H1 (cell line): ENCODE data around the gene MAD2L2. TPM values are rescaled to one million over a fixed set of nuclear protein-coding genes. Genes with fewer than 3 reads are reported as not detected.

Source experiments
- CTCF ChIA-PET: fragments of 300-600 bp; sonication (Branson Sonifier 250); formaldehyde crosslinking; loops from one replicate; lab custom pipeline; 2021; ENCODE audit not compliant: partially characterized antibody; lab: Charles Lee
- POLR2A ChIA-PET: fragments of 300-600 bp; sonication (Branson Sonifier 250); formaldehyde crosslinking; loops from one replicate; lab custom pipeline; 2021; ENCODE audit warnings: inconsistent platforms; ENCODE audit not compliant: partially characterized antibody; lab: Charles Lee
- DNase-seq, 2 experiments: peaks; one replicate each; pipeline versions ENCODE4 v3.0.0 to v3.0.0-alpha.2; 2010 to 2022; ENCODE audit warnings: low spot score in 2 of 2, low read depth in 1 of 2, mixed read lengths in 1 of 2
- FAIRE-seq: peaks from 2 replicates; lab custom pipeline; 2011; peaks lifted over from hg19 to GRCh38; lab: Jason Lieb, UNC
- H2AFZ ChIP-seq: 2 replicates; pipeline ENCODE4 v1.8.1; 2012; ENCODE audit warnings: low read length, inconsistent platforms
- H2AK5ac ChIP-seq: 2 replicates; pipeline ENCODE4 v1.6.1; 2013; ENCODE audit warnings: low read depth, low read length
- H2BK120ac ChIP-seq: replicated peaks from 2 replicates; pipeline ENCODE3; 2013; ENCODE audit warnings: low read depth, low read length, inconsistent platforms
- H2BK12ac ChIP-seq: 2 replicates; pipeline ENCODE4 v1.6.1; 2013; ENCODE audit warnings: low read depth, low read length
- H2BK15ac ChIP-seq: 2 replicates; pipeline ENCODE4 v1.6.1; 2013; ENCODE audit warnings: low read length
- H2BK20ac ChIP-seq: 2 replicates; pipeline ENCODE4 v1.6.1; 2013; ENCODE audit warnings: low read length
- H2BK5ac ChIP-seq: 2 replicates; pipeline ENCODE4 v1.6.1; 2013; ENCODE audit warnings: low read depth, low read length
- H3K14ac ChIP-seq: 2 replicates; pipeline ENCODE4 v1.6.1; 2013; ENCODE audit warnings: inconsistent platforms; ENCODE audit not compliant: insufficient read length
- H3K18ac ChIP-seq: 2 replicates; pipeline ENCODE4 v1.6.1; 2013; ENCODE audit warnings: low read length; ENCODE audit errors: extremely low read depth
- H3K23ac ChIP-seq: 2 replicates; pipeline ENCODE4 v1.6.1; 2013; ENCODE audit warnings: inconsistent platforms; ENCODE audit not compliant: insufficient read length
- H3K23me2 ChIP-seq: 2 replicates; pipeline ENCODE4 v1.6.1; 2013; ENCODE audit warnings: low read depth, low read length
- H3K27ac ChIP-seq: 2 replicates; pipeline ENCODE4 v1.6.1; 2011; ENCODE audit warnings: low read depth, low read length, inconsistent platforms
- H3K27me3 ChIP-seq, 4 experiments: replicated peaks in 1 of 4; 1 replicate in 1 of 4; 2 replicates in 3 of 4; pipeline versions ENCODE4 v1.6.1 to v1.8.1; 2011 to 2013; ENCODE audit warnings: low read length in 3 of 4, mild to moderate bottlenecking in 3 of 4, inconsistent platforms in 2 of 4, mixed read lengths in 2 of 4, moderate library complexity in 1 of 4; ENCODE audit not compliant: control insufficient read depth in 3 of 4, insufficient read depth in 3 of 4; ENCODE audit errors: extremely low read depth in 1 of 4
- H3K36me3 ChIP-seq, 4 experiments: 2 replicates each; pipeline versions ENCODE4 v1.6.1 to v1.8.1; 2011 to 2013; ENCODE audit warnings: mild to moderate bottlenecking in 4 of 4, low read length in 3 of 4, moderate library complexity in 2 of 4, control low read depth in 1 of 4, inconsistent platforms in 1 of 4; ENCODE audit not compliant: insufficient read depth in 4 of 4, control insufficient read depth in 2 of 4
- H3K4ac ChIP-seq: replicated peaks from 2 replicates; pipeline ENCODE3; 2013; ENCODE audit warnings: low read length, low read depth, mixed read lengths, inconsistent platforms; ENCODE audit not compliant: insufficient read length
- H3K4me1 ChIP-seq, 4 experiments: replicated peaks in 1 of 4; 1 replicate in 1 of 4; 2 replicates in 3 of 4; pipeline versions ENCODE4 v1.6.1 to v1.8.1; 2011 to 2013; ENCODE audit warnings: low read length in 3 of 4, inconsistent platforms in 2 of 4, mixed read lengths in 1 of 4; ENCODE audit not compliant: insufficient read depth in 4 of 4, control insufficient read depth in 3 of 4
- H3K4me2 ChIP-seq, 2 experiments: 2 replicates each; pipeline versions ENCODE4 v1.6.1 to v1.8.1; 2011 to 2013; ENCODE audit warnings: low read depth in 2 of 2, low read length in 2 of 2, control low read depth in 1 of 2, inconsistent platforms in 1 of 2, mild to moderate bottlenecking in 1 of 2; ENCODE audit not compliant: insufficient read depth in 1 of 2
- H3K4me3 ChIP-seq, 4 experiments: fragments of 200-600, 300-600 bp in 1 of 4; sonication (generic), shearing (Covaris generic), sonication (Bioruptor Twin) in 1 of 4; 2 replicates each; pipeline versions ENCODE4 v1.5.1 to v1.8.1; 2011 to 2016; ENCODE audit warnings: low read length in 4 of 4, low read depth in 3 of 4, control low read depth in 2 of 4, inconsistent platforms in 2 of 4, mild to moderate bottlenecking in 2 of 4, mixed read lengths in 1 of 4, moderate library complexity in 1 of 4; ENCODE audit not compliant: insufficient read depth in 2 of 4; ENCODE audit errors: extremely low read depth in 1 of 4
- H3K56ac ChIP-seq: replicated peaks from 2 replicates; pipeline ENCODE3; 2013; ENCODE audit warnings: low read depth, mild to moderate bottlenecking, mixed read lengths, low read length, inconsistent platforms; ENCODE audit not compliant: insufficient read length
- H3K79me1 ChIP-seq: 2 replicates; pipeline ENCODE4 v1.6.1; 2013; ENCODE audit warnings: low read depth, low read length, control low read depth
- H3K79me2 ChIP-seq, 2 experiments: 2 replicates each; pipeline versions ENCODE4 v1.6.1 to v1.8.1; 2012 to 2013; ENCODE audit warnings: low read length in 2 of 2, mild to moderate bottlenecking in 2 of 2, inconsistent platforms in 1 of 2; ENCODE audit not compliant: insufficient read depth in 2 of 2, control insufficient read depth in 1 of 2
- H3K9ac ChIP-seq, 4 experiments: replicated peaks in 1 of 4; 1 replicate in 1 of 4; 2 replicates in 3 of 4; pipeline versions ENCODE4 v1.6.1 to v1.8.1; 2011 to 2013; ENCODE audit warnings: low read depth in 3 of 4, low read length in 3 of 4, control low read depth in 2 of 4, mild to moderate bottlenecking in 2 of 4, moderate library complexity in 2 of 4, inconsistent platforms in 1 of 4; ENCODE audit errors: extremely low read depth in 1 of 4
- H3K9me3 ChIP-seq, 2 experiments: 2 replicates each; pipeline versions ENCODE4 v1.6.1 to v1.8.1; 2012 to 2013; ENCODE audit warnings: mild to moderate bottlenecking in 2 of 2, moderate library complexity in 2 of 2, control low read depth in 1 of 2, inconsistent platforms in 1 of 2, low read depth in 1 of 2, low read length in 1 of 2, mixed read lengths in 1 of 2; ENCODE audit not compliant: insufficient read depth in 2 of 2
- H4K20me1 ChIP-seq, 2 experiments: replicated peaks in 1 of 2; 2 replicates each; pipeline versions ENCODE3 to v1.8.1; 2011 to 2013; ENCODE audit warnings: inconsistent platforms in 2 of 2, low read length in 2 of 2, mild to moderate bottlenecking in 1 of 2; ENCODE audit not compliant: insufficient read depth in 2 of 2, control insufficient read depth in 1 of 2
- H4K5ac ChIP-seq: 2 replicates; pipeline ENCODE4 v1.6.1; 2013; ENCODE audit warnings: low read length, low read depth, mixed read lengths, inconsistent platforms; ENCODE audit not compliant: insufficient read length
- H4K8ac ChIP-seq: 2 replicates; pipeline ENCODE4 v1.8.0; 2013; ENCODE audit warnings: mild to moderate bottlenecking, moderate library complexity, low read length, inconsistent platforms; ENCODE audit not compliant: insufficient read depth; ENCODE audit errors: extremely low read depth
- H4K91ac ChIP-seq: replicated peaks from 2 replicates; pipeline ENCODE3; 2013; ENCODE audit warnings: low read length, mixed read lengths, inconsistent platforms; ENCODE audit not compliant: insufficient read length
- HDAC2 ChIP-seq, 2 experiments: fragments of 300-600 bp in 1 of 2; sonication (generic) in 1 of 2; IDR thresholded peaks; 2 replicates each; pipeline ENCODE4 v1.6.1; 2011 to 2012; ENCODE audit warnings: low read depth in 2 of 2, low read length in 2 of 2, mild to moderate bottlenecking in 2 of 2, moderate library complexity in 2 of 2, borderline replicate concordance in 1 of 2, inconsistent platforms in 1 of 2
- POLR2AphosphoS5 ChIP-seq: IDR thresholded peaks from 2 replicates; pipeline ENCODE4 v1.6.1; 2011; ENCODE audit warnings: low read depth, low read length
- RBBP5 ChIP-seq: IDR thresholded peaks from 2 replicates; pipeline ENCODE4 v1.7.1; 2012; ENCODE audit warnings: low read depth, mild to moderate bottlenecking, inconsistent platforms, low read length, moderate library complexity, borderline replicate concordance
- RNF2 ChIP-seq: fragments of 200-900, 300-1000 bp; sonication (generic); IDR thresholded peaks from 2 replicates; pipeline ENCODE4 v1.7.1; 2016; ENCODE audit warnings: borderline replicate concordance, low read depth, mild to moderate bottlenecking, antibody characterized with exemption, low read length; ENCODE audit not compliant: poor library complexity, severe bottlenecking; ENCODE audit errors: missing control alignments
- SIN3A ChIP-seq, 2 experiments: IDR thresholded peaks in 1 of 2; conservative IDR thresholded peaks in 1 of 2; 2 replicates each; pipeline ENCODE4 v1.6.1; 2011 to 2012; ENCODE audit warnings: low read length in 2 of 2, improper control_type of control experiment in 1 of 2, low read depth in 1 of 2, mild to moderate bottlenecking in 1 of 2
- SIX5 ChIP-seq: IDR thresholded peaks from 2 replicates; pipeline ENCODE4 v1.6.1; 2011; ENCODE audit warnings: mild to moderate bottlenecking, low read depth, low read length
- SP1 ChIP-seq: IDR thresholded peaks from 2 replicates; pipeline ENCODE4 v1.6.1; 2011; ENCODE audit warnings: low read depth, low read length
- SP4 ChIP-seq: IDR thresholded peaks from 2 replicates; pipeline ENCODE4 v1.6.1; 2012; ENCODE audit warnings: low read length, inconsistent platforms
- TEAD4 ChIP-seq: IDR thresholded peaks from 2 replicates; pipeline ENCODE4 v1.6.1; 2012; ENCODE audit warnings: low read depth, low read length, inconsistent platforms, mixed read lengths
- ZNF274 ChIP-seq: IDR thresholded peaks from 2 replicates; pipeline ENCODE4 v1.7.0; 2012; ENCODE audit warnings: low read length, borderline replicate concordance; ENCODE audit errors: extremely low read depth
- WGBS, 2 experiments: shearing (Covaris generic) in 1 of 2; methylation state at CpG; one replicate each; pipeline versions ENCODE4 v1.1.6 to v1.1.7; 2013 to 2015; ENCODE audit warnings: low lambda C conversion rate in 2 of 2, mixed read lengths in 2 of 2, inconsistent platforms in 1 of 2, low coverage in 1 of 2, missing lambda C conversion rate in 1 of 2; ENCODE audit not compliant: insufficient replicate concordance in 2 of 2, insufficient coverage in 1 of 2, insufficient read length in 1 of 2; ENCODE audit errors: extremely low coverage in 1 of 2, missing lambda C conversion rate in 1 of 2; 5-methylcytosine and 5-hydroxymethylcytosine counted together
- polyA plus RNA-seq, 7 experiments: library from polyadenylated mRNA; depleted of rRNA in 3 of 7; stranded (reverse) in 5 of 7; unstranded in 2 of 7; fragments of >200 nt in 5 of 7; fragments of 200-250 nt in 2 of 7; gene quantifications; 1 replicate in 5 of 7; 2 replicates in 1 of 7; 4 replicates in 1 of 7; pipeline versions ENCODE4 v1.2.1 to v1.2.3, GENCODE V29; 2011 to 2013; ENCODE audit warnings: missing spikeins in 2 of 7, mixed read lengths in 2 of 7
- total RNA-seq: library from RNA; stranded (reverse); fragmentation: NEBNext Ultra II Directional; extraction: Animal tissue kit (Norgen Biotek cat#: 25700); gene quantifications from 2 replicates; pipeline ENCODE4 v1.2.1, GENCODE V29; 2021

MAD2L2 gene
- total and polyA plus RNA-seq, 2 of the 8 experiments (the other 6 are each of a cell fraction or from before 2014, with no cell fraction given), result 310 to 469 TPM

DNA sequence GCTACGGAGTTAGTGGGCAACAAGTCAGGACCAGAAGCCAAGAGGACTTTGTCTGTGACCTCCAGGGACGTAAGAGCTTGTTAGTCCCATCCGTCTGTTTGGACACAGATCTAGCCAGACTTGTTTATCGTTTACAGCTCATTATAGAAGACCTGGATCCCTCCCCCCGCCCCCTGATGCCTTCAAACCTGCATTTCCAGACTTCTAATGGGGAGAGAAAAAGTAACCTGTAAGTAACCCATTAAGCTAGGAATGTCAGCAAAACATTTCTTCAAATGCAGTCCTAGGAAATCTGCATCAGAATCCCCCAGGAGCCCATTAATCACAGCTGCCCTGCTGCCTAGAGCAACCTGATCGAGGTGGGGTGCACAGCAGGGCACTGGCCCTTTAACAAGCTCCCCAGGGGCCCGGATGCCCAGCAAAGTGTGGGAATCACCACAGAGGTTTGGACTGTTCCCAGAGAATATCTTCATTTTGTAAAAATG, 1.4 kb upstream of the MAD2L2 start:
- peaks cover 3 to 12% of the 10 kb centered on the region in 2 experiments for H4K20me1 ChIP-seq
- H3K4me3 ChIP-seq, result peak overlapping the region; percentile 51 to 87 (median 80); a peak in 7 of 8 replicates
- peak overlapping the region; percentile 27; the same call in 1 of the 2 replicates for H2BK20ac ChIP-seq
- peak overlapping the region; percentile 99; the same call in 1 of the 2 replicates for H2AK5ac ChIP-seq
- FAIRE-seq (peak; percentile 94), DNase-seq (peak in 1 of 2 experiments; percentile 69)
- H2AFZ ChIP-seq, result no peak overlapping the region
- peaks cover 3 to 30% (median 7%) of the 10 kb centered on the region in 4 experiments; a peak in 7 of 8 replicates for H3K36me3 ChIP-seq
- WGBS, 2 experiments, result 3% methylated on average over 7 of the region's 7 CpGs; no CpG with 5 or more reads in 1 of the 2 experiments
- peak overlapping the region; percentile 93 for H3K27ac ChIP-seq
- H3K9ac ChIP-seq, result peak overlapping the region in 3 of 4 experiments; percentile 2 to 76 (median 61); a peak in 5 of 7 replicates
- H2BK12ac ChIP-seq, result peak overlapping the region; percentile 100
- H2BK120ac ChIP-seq, result peak overlapping the region; percentile 91
- peak overlapping the region; percentile 88 to 96 for H3K4me2 ChIP-seq
- H3K79me1 ChIP-seq, result peaks cover 15% of the 10 kb centered on the region
- H4K8ac ChIP-seq, result no peak overlapping the region
- H3K79me2 ChIP-seq, result peaks cover 4 to 53% of the 10 kb centered on the region in 2 experiments
- H4K5ac ChIP-seq, result peak overlapping the region; percentile 43
- H3K27me3 ChIP-seq, result no peaks in the 10 kb centered on the region
- CTCF ChIA-PET, result interaction anchor here (0.7 to 21.6 kb wide), 12 partner anchors 8 to 67 kb away, joined by 3 to 266 read pairs (median 6); partner anchors contain the start of gene FBXO6
- H3K9me3 ChIP-seq, result no peaks in the 10 kb centered on the region
- H3K18ac ChIP-seq, result peak overlapping the region; percentile 6; the same call in 1 of the 2 replicates
- peaks cover 8% of the 10 kb centered on the region for H3K23me2 ChIP-seq
- peak overlapping the region; percentile 55 for H3K14ac ChIP-seq
- peak overlapping the region; percentile 28 for H3K4ac ChIP-seq
- H2BK15ac ChIP-seq, result no peak overlapping the region
- no peak overlapping the region for H3K23ac ChIP-seq
- peak overlapping the region; percentile 99 for H2BK5ac ChIP-seq
- H3K4me1 ChIP-seq, result peaks cover 14 to 38% (median 27%) of the 10 kb centered on the region in 4 experiments
- peak overlapping the region; percentile 23 for H3K56ac ChIP-seq
- POLR2A ChIA-PET, result interaction anchor here (0.6 to 32.0 kb wide), 20 partner anchors 4 to 782 kb away, joined by 3 to 1025 read pairs (median 6); partner anchors contain the start of genes AGTRAP, C1orf167, CLCN6 and DRAXIN
- peak overlapping the region; percentile 61 for H4K91ac ChIP-seq
- TF ChIP-seq SP4 (no peak), SIN3A (conservative IDR thresholded peaks at IDR 0.05 in 1 of 2, IDR thresholded peaks at IDR 0.05 in 1 of 2; ENCODE audit: low read depth in 1 of 2, low read length in 2 of 2) (peak in 1 of 2 experiments; percentile 39; a peak in 2 of 4 replicates), HDAC2 (IDR thresholded peaks at IDR 0.05; ENCODE audit: borderline replicate concordance in 1 of 2, low read depth in 2 of 2, low read length in 2 of 2) (peak in 1 of 2 experiments; percentile 64; a peak in 1 of 4 replicates), SIX5 (no peak), RBBP5 (peak; percentile 42; the same call in 1 of the 2 replicates), POLR2AphosphoS5 (0 out of 2 replicates have a peak, but pooled peaks have one; percentile 18), ZNF274 (no peak), SP1 (peak; percentile 89), TEAD4 (peak; percentile 75), RNF2 (no peak)
